Nephron progenitor cell (in vitro differentiated cells): ENCODE data around the gene VOPP1.
"Not testable (repeated sequence)": the region's sequence is repeated elsewhere in the genome, so short reads cannot be mapped to it uniquely, and the experiment has no call there.

Experiments used
- DNase-seq: peaks from one replicate; pipeline ENCODE4 v3.0.0; 2021
- H3K27ac Mint-ChIP-seq: 2 replicates; pipeline ENCODE4 v1.8.0; 2021; ENCODE audit warnings: mild to moderate bottlenecking, moderate library complexity, mixed read lengths
- H3K27me3 Mint-ChIP-seq: 2 replicates; pipeline ENCODE4 v1.8.0; 2021; ENCODE audit warnings: mild to moderate bottlenecking, low read depth, mixed read lengths; ENCODE audit not compliant: poor library complexity
- H3K36me3 Mint-ChIP-seq: 2 replicates; pipeline ENCODE4 v1.8.0; 2021; ENCODE audit warnings: low read depth, mixed read lengths
- H3K4me1 Mint-ChIP-seq: 2 replicates; pipeline ENCODE4 v1.8.0; 2021; ENCODE audit warnings: mixed read lengths
- H3K4me3 Mint-ChIP-seq: 2 replicates; pipeline ENCODE4 v1.8.0; 2021; ENCODE audit warnings: mild to moderate bottlenecking, moderate library complexity, mixed read lengths
- H3K9me3 Mint-ChIP-seq: 2 replicates; pipeline ENCODE4 v1.8.0; 2021; ENCODE audit warnings: mild to moderate bottlenecking, moderate library complexity, mixed read lengths
- TF ChIP-seq, protein P1 (sequence below): fragments of 200-600 bp; sonication (generic); IDR thresholded peaks from 2 replicates; pipeline ENCODE4 v1.5.0; 2021; ENCODE audit warnings: antibody characterized with exemption

VOPP1 gene

DNA sequence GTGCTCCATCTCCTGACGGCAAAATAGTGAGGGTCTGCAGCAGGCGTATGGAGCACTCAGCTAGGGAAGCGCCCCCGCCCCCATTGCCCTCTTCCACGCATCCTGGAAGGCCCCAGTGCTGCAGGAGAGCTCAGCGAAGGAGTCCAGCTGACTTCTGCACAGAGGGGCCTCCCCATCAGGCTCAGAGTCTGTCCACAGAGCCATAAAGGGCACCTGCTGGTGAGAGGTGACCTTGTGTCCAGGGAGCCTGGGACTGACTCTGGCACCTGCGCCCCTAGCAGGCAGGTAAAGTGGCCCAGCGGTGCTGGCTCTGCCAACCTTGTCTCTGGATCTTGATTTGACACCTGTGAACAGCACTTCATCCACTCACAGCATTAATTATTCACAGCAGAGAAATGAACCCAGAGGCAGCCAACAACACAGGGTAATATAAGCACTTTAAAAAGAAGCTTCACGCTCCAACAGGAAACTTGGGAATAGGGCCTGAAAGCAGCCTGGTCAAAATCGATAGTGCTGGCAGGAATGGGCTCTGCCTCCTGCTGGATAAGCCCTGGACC, 59.6 kb downstream of the VOPP1 start:
- H3K9me3 Mint-ChIP-seq, result no peaks in the 10 kb centered on the region
- H3K4me1 Mint-ChIP-seq, result no peaks in the 10 kb centered on the region
- no peak overlapping the region for H3K27ac Mint-ChIP-seq
- no peak overlapping the region for H3K4me3 Mint-ChIP-seq
- H3K27me3 Mint-ChIP-seq, result no peaks in the 10 kb centered on the region
- peaks cover 3% of the 10 kb centered on the region for H3K36me3 Mint-ChIP-seq
- DNase-seq, result no peak
- TF ChIP-seq, protein P1, sequence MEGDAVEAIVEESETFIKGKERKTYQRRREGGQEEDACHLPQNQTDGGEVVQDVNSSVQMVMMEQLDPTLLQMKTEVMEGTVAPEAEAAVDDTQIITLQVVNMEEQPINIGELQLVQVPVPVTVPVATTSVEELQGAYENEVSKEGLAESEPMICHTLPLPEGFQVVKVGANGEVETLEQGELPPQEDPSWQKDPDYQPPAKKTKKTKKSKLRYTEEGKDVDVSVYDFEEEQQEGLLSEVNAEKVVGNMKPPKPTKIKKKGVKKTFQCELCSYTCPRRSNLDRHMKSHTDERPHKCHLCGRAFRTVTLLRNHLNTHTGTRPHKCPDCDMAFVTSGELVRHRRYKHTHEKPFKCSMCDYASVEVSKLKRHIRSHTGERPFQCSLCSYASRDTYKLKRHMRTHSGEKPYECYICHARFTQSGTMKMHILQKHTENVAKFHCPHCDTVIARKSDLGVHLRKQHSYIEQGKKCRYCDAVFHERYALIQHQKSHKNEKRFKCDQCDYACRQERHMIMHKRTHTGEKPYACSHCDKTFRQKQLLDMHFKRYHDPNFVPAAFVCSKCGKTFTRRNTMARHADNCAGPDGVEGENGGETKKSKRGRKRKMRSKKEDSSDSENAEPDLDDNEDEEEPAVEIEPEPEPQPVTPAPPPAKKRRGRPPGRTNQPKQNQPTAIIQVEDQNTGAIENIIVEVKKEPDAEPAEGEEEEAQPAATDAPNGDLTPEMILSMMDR, result no peak

DNA sequence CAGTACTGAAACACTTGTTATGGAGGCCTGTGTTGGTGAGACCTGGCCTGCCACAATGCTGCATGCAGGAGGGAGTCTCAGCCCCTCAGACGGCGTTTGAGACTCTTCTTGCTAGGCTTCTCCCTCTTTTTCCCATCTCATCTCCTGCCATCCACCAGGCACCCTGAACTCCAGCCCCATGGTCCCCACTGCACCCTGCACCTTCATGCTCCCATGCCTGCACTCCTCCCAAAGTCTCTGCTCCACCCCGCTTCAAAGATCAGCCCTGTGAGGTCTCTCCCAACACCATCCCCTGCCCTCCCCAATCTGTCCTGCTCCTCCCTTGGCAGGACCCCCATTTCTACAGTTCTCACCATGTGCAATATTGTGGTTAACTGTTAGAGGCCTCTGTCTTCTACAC, 61.7 kb downstream of the VOPP1 start:
- no peaks in the 10 kb centered on the region for H3K9me3 Mint-ChIP-seq
- H3K4me3 Mint-ChIP-seq, result no peak overlapping the region
- TF ChIP-seq, protein P1, result no peak
- no peaks in the 10 kb centered on the region for H3K27me3 Mint-ChIP-seq
- no peak for DNase-seq
- H3K36me3 Mint-ChIP-seq, result no peaks in the 10 kb centered on the region
- H3K4me1 Mint-ChIP-seq, result no peaks in the 10 kb centered on the region
- peak overlapping the region; percentile 82 for H3K27ac Mint-ChIP-seq

DNA sequence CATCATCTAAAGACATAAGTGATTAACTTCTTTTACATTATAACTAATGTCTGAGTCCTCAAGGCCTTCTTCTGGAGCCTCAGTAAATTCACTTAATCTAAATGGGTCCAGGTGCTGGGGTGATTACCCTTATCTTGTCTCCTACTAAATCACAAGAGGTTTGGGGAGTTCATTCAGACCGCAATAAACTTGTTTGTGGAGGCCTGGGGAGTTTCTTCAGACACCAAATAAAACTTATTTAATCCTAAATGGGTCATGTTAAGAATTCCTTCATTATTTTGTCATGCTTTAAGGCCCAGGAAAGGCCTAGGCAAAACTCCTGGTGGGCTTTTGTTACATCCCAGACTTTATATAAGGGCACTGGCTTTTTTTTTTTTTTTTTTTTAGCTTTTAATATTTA, 62.1 kb downstream of the VOPP1 start:
- not testable (repeated sequence) for DNase-seq, H3K4me1 Mint-ChIP-seq, H3K27me3 Mint-ChIP-seq, H3K4me3 Mint-ChIP-seq, H3K36me3 Mint-ChIP-seq, H3K9me3 Mint-ChIP-seq, H3K27ac Mint-ChIP-seq

- H3K27ac Mint-ChIP-seq, result no peak overlapping the region
These were observed 63.0 kb downstream of the VOPP1 start for GRCh38 chr7:55509322-55509721.

DNA sequence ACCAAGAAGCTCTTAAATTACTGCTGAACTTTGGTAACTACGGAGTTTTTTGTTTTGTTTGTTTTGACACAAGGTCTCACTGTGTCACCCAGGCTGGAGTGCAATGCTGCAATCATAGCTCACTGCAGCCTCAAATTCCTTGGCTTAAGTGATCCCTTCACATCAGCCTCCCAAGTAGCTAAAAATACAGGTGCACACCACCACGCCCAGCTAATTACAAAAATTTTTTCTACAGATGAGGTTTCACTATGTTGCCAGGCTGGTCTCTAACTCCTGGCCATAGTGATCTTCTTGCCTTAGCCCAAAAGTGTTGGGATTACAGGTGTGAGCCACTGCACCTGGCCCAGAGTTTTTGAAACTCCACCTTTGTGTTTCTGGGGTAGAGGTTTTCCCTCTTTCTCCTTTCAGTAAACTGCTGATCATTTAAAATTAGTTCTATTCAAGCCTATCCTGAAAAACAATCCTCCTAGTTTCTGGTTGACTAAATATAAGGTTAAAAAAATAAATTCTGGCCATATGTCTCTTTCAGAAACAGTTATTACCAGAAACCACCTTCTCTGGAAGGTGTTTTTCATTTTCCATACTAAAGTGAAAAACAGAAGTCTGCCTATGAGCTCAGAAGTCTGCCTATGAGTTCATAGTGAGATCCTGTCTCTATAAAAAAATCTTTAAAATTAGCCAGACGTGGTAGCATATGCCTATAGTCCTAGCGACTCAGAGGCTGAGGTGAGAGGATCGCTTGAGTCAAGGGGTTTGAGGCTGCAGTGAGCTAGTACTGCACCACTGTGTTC, 63.9 kb downstream of the VOPP1 start:
- TF ChIP-seq, protein P1, result no peak
- H3K27ac Mint-ChIP-seq, result no peak overlapping the region

More at GRCh38 chr7:55509322-55509721, 63.0 kb downstream of the VOPP1 start:
- no peaks in the 10 kb centered on the region for H3K9me3 Mint-ChIP-seq
- no peaks in the 10 kb centered on the region for H3K36me3 Mint-ChIP-seq
- DNase-seq, result no peak
- no peak overlapping the region for H3K4me3 Mint-ChIP-seq
- TF ChIP-seq, protein P1, result no peak
- peaks cover 5% of the 10 kb centered on the region for H3K4me1 Mint-ChIP-seq
- no peaks in the 10 kb centered on the region for H3K27me3 Mint-ChIP-seq

GRCh38 chr7:55507743-55508142, 64.6 kb downstream of the VOPP1 start:
- Mint-ChIP-seq H3K27ac (no peak overlapping the region), H3K27me3 (no peaks in the 10 kb centered on the region), H3K4me3 (no peak overlapping the region), H3K4me1 (peaks cover 11% of the 10 kb centered on the region), H3K9me3 (no peaks in the 10 kb centered on the region), H3K36me3 (no peaks in the 10 kb centered on the region)
- TF ChIP-seq, protein P1, result no peak
- no peak for DNase-seq

More for the DNA sequence above, 63.9 kb downstream of the VOPP1 start:
- no peak overlapping the region for H3K4me3 Mint-ChIP-seq
- DNase-seq, result no peak
- H3K36me3 Mint-ChIP-seq, result no peaks in the 10 kb centered on the region
- no peaks in the 10 kb centered on the region for H3K9me3 Mint-ChIP-seq
- H3K4me1 Mint-ChIP-seq, result peaks cover 11% of the 10 kb centered on the region
- H3K27me3 Mint-ChIP-seq, result no peaks in the 10 kb centered on the region
